Keratinocyte (primary cell): ENCODE results near the gene PSMD7. TPM values are rescaled to one million over a fixed set of nuclear protein-coding genes. Genes with fewer than 3 reads are reported as not detected.
"Not testable (repeated sequence)": the region's sequence is repeated elsewhere in the genome, so short reads cannot be mapped to it uniquely, and the experiment has no call there.

Experiments
- DNase-seq: peaks from one replicate; pipeline ENCODE4 v3.0.0-alpha.2; 2011; ENCODE audit warnings: low read depth, missing footprints, low spot score
- FAIRE-seq: peaks from 2 replicates; lab custom pipeline; 2011; peaks lifted over from hg19 to GRCh38; lab: Jason Lieb, UNC
- H2AFZ ChIP-seq: 2 replicates; pipeline ENCODE4 v1.6.0; 2012; ENCODE audit warnings: low read length, control low read depth, inconsistent platforms; ENCODE audit not compliant: control insufficient read depth
- H3K27ac ChIP-seq: 2 replicates; pipeline ENCODE4 v1.5.1; 2011; ENCODE audit warnings: low read length; ENCODE audit not compliant: control insufficient read depth, insufficient read depth
- H3K27me3 ChIP-seq: 3 replicates; pipeline ENCODE4 v1.6.0; 2011; ENCODE audit warnings: low read length; ENCODE audit not compliant: control insufficient read depth, insufficient read depth; ENCODE audit errors: extremely low read depth
- H3K36me3 ChIP-seq, 2 experiments: 2 replicates in 1 of 2; 3 replicates in 1 of 2; pipeline ENCODE4 v1.5.1; 2011; ENCODE audit warnings: low read length in 2 of 2, mild to moderate bottlenecking in 1 of 2; ENCODE audit not compliant: control insufficient read depth in 2 of 2, insufficient read depth in 2 of 2; ENCODE audit errors: extremely low read depth in 1 of 2
- H3K4me1 ChIP-seq: 3 replicates; pipeline ENCODE4 v1.5.1; 2011; ENCODE audit warnings: low read length; ENCODE audit not compliant: control insufficient read depth, insufficient read depth; ENCODE audit errors: extremely low read depth
- H3K4me2 ChIP-seq: 3 replicates; pipeline ENCODE4 v1.6.0; 2011; ENCODE audit warnings: low read depth, low read length; ENCODE audit not compliant: control insufficient read depth, insufficient read depth; ENCODE audit errors: extremely low read depth
- H3K4me3 ChIP-seq, 3 experiments: fragments of 200-600 bp in 1 of 3; sonication (generic) in 1 of 3; 2 replicates in 2 of 3; 3 replicates in 1 of 3; pipeline ENCODE4 v1.5.1; 2011 to 2016; ENCODE audit warnings: low read length in 3 of 3, mild to moderate bottlenecking in 3 of 3, control low read depth in 2 of 3, inconsistent platforms in 1 of 3, low read depth in 1 of 3, mixed read lengths in 1 of 3, mixed run types in 1 of 3, moderate library complexity in 1 of 3; ENCODE audit not compliant: control insufficient read depth in 2 of 3, insufficient read depth in 2 of 3; ENCODE audit errors: extremely low read depth in 1 of 3
- H3K79me2 ChIP-seq: 2 replicates; pipeline ENCODE4 v1.6.0; 2012; ENCODE audit warnings: low read length; ENCODE audit not compliant: control insufficient read depth, insufficient read depth
- H3K9ac ChIP-seq: 3 replicates; pipeline ENCODE4 v1.6.0; 2011; ENCODE audit warnings: low read length; ENCODE audit not compliant: control insufficient read depth, insufficient read depth; ENCODE audit errors: extremely low read depth
- H3K9me1 ChIP-seq: 3 replicates; pipeline ENCODE4 v1.6.0; 2011; ENCODE audit warnings: low read length; ENCODE audit not compliant: control insufficient read depth, insufficient read depth; ENCODE audit errors: extremely low read depth
- H3K9me3 ChIP-seq: 2 replicates; pipeline ENCODE4 v1.5.1; 2012; ENCODE audit warnings: low read depth, low read length; ENCODE audit not compliant: control insufficient read depth
- H4K20me1 ChIP-seq: 3 replicates; pipeline ENCODE4 v1.6.0; 2011; ENCODE audit warnings: low read length; ENCODE audit not compliant: control insufficient read depth, insufficient read depth; ENCODE audit errors: extremely low read depth
- dilution Hi-C: fragments of 300-500 bp; cut with MboI; formaldehyde crosslinking; loops from one replicate; pipeline ENCODE4 v1.7.0; 2020; ENCODE audit warnings: low sequenced_read_pairs; ENCODE audit not compliant: extremely low pct_ligation_motif_present
- polyA plus RNA-seq, 5 experiments: library from polyadenylated mRNA; depleted of rRNA in 3 of 5; stranded (reverse) in 3 of 5; stranded (forward) in 1 of 5; unstranded in 1 of 5; fragments of >200 nt; gene quantifications; 1 replicate in 1 of 5; 2 replicates in 3 of 5; 3 replicates in 1 of 5; pipeline versions ENCODE4 v1.2.1 to v1.2.3, GENCODE V29; 2011 to 2012; ENCODE audit warnings: missing spikeins in 2 of 5, low read depth in 1 of 5, low replicate concordance in 1 of 5

Gene PSMD7
- polyA plus RNA-seq, 1 donor (not counting 4 experiments of a cell fraction or from before 2014, with no cell fraction given): 130 TPM

DNA sequence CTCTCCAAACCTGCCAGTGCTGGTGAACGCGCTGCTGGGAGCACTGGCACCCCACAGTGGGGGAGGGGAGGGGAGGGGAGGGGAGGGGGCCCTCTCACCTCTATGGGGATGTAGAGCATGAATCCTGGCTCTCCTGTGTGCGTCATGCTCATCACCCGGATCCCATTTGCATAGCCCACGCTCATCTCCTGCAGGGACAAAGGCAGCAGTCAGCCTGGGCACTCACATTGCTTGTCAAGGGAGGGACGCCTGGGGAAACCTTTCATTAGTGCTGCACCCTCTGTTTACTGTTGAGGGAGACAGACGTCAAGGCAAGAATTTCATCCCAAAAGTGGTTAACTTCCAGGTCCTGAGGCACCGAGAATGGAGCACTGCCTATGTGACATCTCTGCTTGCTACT is 35.9 kb downstream of the PSMD7 start:
- H3K27me3 ChIP-seq, H3K4me3 ChIP-seq, H2AFZ ChIP-seq, H3K4me2 ChIP-seq, H3K4me1 ChIP-seq, DNase-seq, dilution Hi-C loops, H3K36me3 ChIP-seq, H3K27ac ChIP-seq, H4K20me1 ChIP-seq, H3K9me3 ChIP-seq, H3K9ac ChIP-seq, H3K9me1 ChIP-seq, FAIRE-seq, H3K79me2 ChIP-seq: not testable (repeated sequence)

DNA sequence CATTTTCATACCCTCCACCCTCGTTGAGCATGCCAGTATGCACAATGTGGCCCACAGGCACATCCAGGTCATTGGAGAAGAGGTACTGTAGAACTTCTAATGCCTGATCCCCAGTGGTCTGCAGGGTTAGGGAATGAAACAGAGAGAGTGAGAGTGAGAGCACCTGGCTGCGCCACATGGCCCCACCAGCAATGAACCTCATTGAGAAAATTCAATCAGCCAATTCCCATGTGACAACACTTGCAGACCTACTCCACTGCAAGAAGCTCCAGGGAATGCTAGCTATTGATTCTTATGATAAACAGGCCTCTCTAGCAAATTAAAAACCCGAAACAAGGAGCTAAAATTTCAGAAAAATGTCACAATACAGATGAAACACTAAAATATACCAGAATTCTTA is 40.9 kb downstream of the PSMD7 start:
- FAIRE-seq, H3K9ac ChIP-seq, H4K20me1 ChIP-seq, H3K27ac ChIP-seq, DNase-seq, H3K36me3 ChIP-seq, H3K4me1 ChIP-seq, H3K4me2 ChIP-seq, H2AFZ ChIP-seq, H3K9me3 ChIP-seq, dilution Hi-C loops, H3K79me2 ChIP-seq, H3K4me3 ChIP-seq, H3K9me1 ChIP-seq, H3K27me3 ChIP-seq: not testable (repeated sequence)

DNA sequence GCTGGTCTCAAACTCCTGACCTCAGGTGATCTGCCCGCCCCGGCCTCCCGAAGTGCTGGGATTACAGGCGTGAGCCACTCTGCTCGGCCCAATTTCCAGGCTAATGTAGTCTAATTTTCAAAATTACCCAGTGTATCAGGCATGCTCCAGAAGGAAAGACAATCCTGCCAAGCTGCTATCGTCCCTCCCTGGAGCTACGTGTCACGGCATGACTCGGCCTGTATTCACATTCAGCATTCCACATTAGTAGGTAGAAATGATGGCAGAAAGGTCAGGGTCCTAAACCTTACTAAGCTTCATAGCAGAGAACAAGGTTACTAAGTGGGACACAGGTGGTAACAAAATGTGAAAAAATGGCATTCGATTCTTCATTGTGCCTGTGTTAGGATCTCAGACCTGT is 42.6 kb downstream of the PSMD7 start:
- H3K27me3 ChIP-seq, DNase-seq, H4K20me1 ChIP-seq, H3K4me1 ChIP-seq, H3K79me2 ChIP-seq, H3K9ac ChIP-seq, H3K9me3 ChIP-seq, H3K4me3 ChIP-seq, H2AFZ ChIP-seq, dilution Hi-C loops, H3K36me3 ChIP-seq, H3K27ac ChIP-seq, H3K9me1 ChIP-seq: not testable (repeated sequence)
- H3K4me2 ChIP-seq: peak overlapping the region; percentile 37
- FAIRE-seq: peak; percentile 99

DNA sequence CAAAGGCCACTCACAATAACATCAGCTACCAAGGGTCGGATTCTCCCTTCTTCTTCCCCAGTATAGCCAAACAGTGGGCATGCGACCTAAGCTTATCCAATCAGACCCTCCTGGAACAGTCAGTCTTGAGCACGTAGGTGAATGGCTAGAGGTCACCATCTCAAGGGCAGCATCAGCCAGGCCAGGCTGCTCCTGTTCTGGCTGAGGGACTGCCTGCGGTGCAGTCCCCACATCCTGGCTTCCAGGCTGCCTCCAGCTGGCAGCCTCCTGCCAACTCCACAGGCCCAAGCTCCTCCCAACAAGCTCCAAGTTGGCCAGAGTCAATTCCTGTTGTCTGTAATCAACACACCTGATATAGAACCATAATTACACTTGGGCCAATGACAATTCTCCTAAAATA is 56.4 kb downstream of the PSMD7 start:
- H4K20me1 ChIP-seq, DNase-seq, H3K4me1 ChIP-seq, H3K79me2 ChIP-seq, H3K27me3 ChIP-seq, H3K4me2 ChIP-seq, H3K4me3 ChIP-seq, H3K27ac ChIP-seq, H3K9ac ChIP-seq, H3K9me1 ChIP-seq, dilution Hi-C loops, H2AFZ ChIP-seq, FAIRE-seq, H3K9me3 ChIP-seq, H3K36me3 ChIP-seq: not testable (repeated sequence)

Other genes starting within 250 kb of the PSMD7 start
- gene NPIPB15, start 79.5 kb downstream of the PSMD7 start, polyA plus RNA-seq: 1.3 to 1.9 TPM (median 1.7 TPM) in 3 replicates
- gene CLEC18B, start 124.7 kb downstream of the PSMD7 start, polyA plus RNA-seq: 0.05 to 0.90 TPM (median 0.46 TPM) in 3 replicates